Suprapubic skin (tissue), 4 donors: ENCODE results near the gene PLCG2. TPM values are rescaled to one million over a fixed set of nuclear protein-coding genes. Genes with fewer than 3 reads are reported as not detected.

ENCODE experiments used
- DNase-seq, 2 donors: peaks; one replicate each; pipeline ENCODE4 v3.0.0-alpha.2; 2019; ENCODE audit warnings: low spot score in 2 of 2
- H3K27ac ChIP-seq: fragments of 200-600 bp; sonication (generic); one replicate; pipeline ENCODE4 v1.5.1; 2019
- H3K27me3 ChIP-seq: fragments of 200-600 bp; sonication (generic); one replicate; pipeline ENCODE4 v1.5.1; 2019
- H3K36me3 ChIP-seq: fragments of 200-600 bp; sonication (generic); one replicate; pipeline ENCODE4 v1.5.1; 2019
- H3K4me1 ChIP-seq: fragments of 200-600 bp; sonication (generic); one replicate; pipeline ENCODE4 v1.5.1; 2019
- H3K4me3 ChIP-seq: fragments of 200-600 bp; sonication (generic); one replicate; pipeline ENCODE4 v1.5.1; 2019; ENCODE audit warnings: mild to moderate bottlenecking
- H3K9me3 ChIP-seq: fragments of 200-600 bp; sonication (generic); one replicate; pipeline ENCODE4 v1.5.1; 2019
- EP300 ChIP-seq: sonication (generic); formaldehyde crosslinking; IDR thresholded peaks from one replicate; pipeline ENCODE4 v1.6.1; 2017; ENCODE audit warnings: antibody characterized with exemption
- POLR2A ChIP-seq, 2 donors: fragments of 450-650 bp; IDR thresholded peaks; one replicate each; pipeline ENCODE4 v1.6.1; 2017; ENCODE audit warnings: antibody characterized with exemption in 2 of 2, mild to moderate bottlenecking in 2 of 2, moderate library complexity in 2 of 2
- POLR2AphosphoS5 ChIP-seq, 3 donors: sonication (generic); formaldehyde crosslinking; IDR thresholded peaks; one replicate each; pipeline ENCODE4 v1.6.1; 2017; ENCODE audit warnings: antibody characterized with exemption in 3 of 3
- WGBS: methylation state at CpG from one replicate; pipeline ENCODE4 v1.1.5; 2018; 5-methylcytosine and 5-hydroxymethylcytosine counted together
- total RNA-seq, 4 donors: library from RNA; depleted of rRNA; stranded (reverse); fragments of >200 nt; gene quantifications; one replicate each; pipeline ENCODE4 v1.1.0, GENCODE V29; 2016
- TF ChIP-seq, protein P1 (sequence below), 2 donors: fragments of 200-600 bp in 1 of 2; fragments of 450-650 bp in 1 of 2; sonication (generic) in 1 of 2; IDR thresholded peaks; one replicate each; pipeline ENCODE4 v1.5.1; 2016 to 2019; ENCODE audit warnings: antibody characterized with exemption in 2 of 2, mild to moderate bottlenecking in 1 of 2, moderate library complexity in 1 of 2

PLCG2 gene
- total RNA-seq, 4 donors from 2014 or later: 6.5 to 24.1 (median 10.5) TPM

DNA sequence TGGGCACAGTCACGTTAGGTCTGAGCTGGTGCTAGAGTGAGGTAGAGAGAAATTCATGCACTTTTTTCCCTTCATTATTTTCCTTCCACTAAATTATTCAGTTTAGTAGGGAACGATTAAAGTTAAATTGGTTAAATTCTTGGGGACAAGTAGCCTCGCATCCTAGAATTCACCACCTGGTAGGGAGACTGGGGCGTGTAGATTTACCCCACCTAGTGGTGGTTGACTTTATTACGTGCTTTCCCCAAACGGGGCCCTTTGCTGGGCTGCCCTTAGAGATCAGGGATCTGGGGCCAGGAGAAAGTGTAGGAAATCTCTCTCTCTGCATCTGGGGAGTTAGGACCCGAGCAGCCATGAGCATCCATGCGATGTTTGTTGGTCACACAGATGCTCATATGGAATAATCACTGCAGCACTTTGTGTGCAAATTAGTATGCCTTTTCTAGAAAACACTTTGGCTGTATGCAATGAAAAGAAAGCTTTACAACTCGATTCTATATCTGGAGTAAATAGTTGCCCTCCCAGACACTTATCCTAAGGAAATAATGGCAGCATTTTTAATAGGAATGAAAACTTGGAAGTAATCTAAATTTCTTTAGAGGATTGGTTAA, 107.0 kb downstream of the PLCG2 start:
- no peak overlapping the region for H3K27ac ChIP-seq

DNA sequence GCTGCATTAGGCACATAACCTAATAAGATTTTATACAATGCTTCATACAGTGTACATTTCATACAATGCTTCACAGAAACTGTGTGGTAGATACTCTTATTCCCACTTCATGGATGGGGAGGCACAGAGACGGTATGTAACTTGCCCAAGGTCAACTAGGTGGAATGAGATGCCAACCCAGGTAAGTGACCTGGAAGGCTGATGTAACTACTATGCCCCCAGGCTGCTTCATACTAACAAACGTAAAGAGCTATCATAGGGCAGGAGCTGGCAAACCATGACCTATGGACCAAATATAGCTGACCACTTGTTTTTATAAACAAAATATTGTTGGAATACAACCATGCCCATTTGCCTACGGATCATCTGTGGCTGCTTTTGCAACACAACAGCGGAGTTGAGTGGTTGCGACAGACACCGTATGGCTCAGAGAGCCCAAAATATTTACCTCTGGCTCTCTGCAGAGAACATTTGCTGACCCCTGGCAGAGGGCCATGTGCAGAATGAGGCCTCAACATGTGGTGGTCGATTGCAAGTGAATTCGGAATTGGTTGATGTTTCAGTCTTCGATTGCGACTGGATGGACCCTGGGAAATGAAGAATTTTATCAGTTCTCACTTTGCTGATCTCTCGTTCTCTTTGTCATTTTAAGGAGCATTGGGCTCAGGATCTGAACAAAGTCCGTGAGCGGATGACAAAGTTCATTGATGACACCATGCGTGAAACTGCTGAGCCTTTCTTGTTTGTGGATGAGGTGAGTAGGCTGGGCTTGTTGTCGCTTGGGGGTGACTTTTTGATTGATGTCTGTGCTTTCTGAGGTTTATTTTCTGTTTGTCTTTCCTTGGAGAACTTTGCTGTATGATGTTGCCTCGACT, 109.7 kb downstream of the PLCG2 start:
- no peak for DNase-seq
- Histone ChIP-seq H3K4me3 (no peak overlapping the region), H3K9me3 (no peaks in the 10 kb centered on the region), H3K4me1 (no peaks in the 10 kb centered on the region), H3K27me3 (no peaks in the 10 kb centered on the region), H3K36me3 (peaks cover 3% of the 10 kb centered on the region), H3K27ac (no peak overlapping the region)
- 85% methylated on average over 16 of the region's 16 CpGs for WGBS
- TF ChIP-seq, protein P1, sequence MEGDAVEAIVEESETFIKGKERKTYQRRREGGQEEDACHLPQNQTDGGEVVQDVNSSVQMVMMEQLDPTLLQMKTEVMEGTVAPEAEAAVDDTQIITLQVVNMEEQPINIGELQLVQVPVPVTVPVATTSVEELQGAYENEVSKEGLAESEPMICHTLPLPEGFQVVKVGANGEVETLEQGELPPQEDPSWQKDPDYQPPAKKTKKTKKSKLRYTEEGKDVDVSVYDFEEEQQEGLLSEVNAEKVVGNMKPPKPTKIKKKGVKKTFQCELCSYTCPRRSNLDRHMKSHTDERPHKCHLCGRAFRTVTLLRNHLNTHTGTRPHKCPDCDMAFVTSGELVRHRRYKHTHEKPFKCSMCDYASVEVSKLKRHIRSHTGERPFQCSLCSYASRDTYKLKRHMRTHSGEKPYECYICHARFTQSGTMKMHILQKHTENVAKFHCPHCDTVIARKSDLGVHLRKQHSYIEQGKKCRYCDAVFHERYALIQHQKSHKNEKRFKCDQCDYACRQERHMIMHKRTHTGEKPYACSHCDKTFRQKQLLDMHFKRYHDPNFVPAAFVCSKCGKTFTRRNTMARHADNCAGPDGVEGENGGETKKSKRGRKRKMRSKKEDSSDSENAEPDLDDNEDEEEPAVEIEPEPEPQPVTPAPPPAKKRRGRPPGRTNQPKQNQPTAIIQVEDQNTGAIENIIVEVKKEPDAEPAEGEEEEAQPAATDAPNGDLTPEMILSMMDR (IDR thresholded peaks at IDR 0.05): no peak
- TF ChIP-seq EP300: no peak
- TF ChIP-seq POLR2A (IDR thresholded peaks at IDR 0.05): no peak
- TF ChIP-seq POLR2AphosphoS5 (IDR thresholded peaks at IDR 0.05): no peak

More for the DNA sequence above, 107.0 kb downstream of the PLCG2 start:
- TF ChIP-seq, protein P1 (IDR thresholded peaks at IDR 0.05): peak in 1 of 2 donors; percentile 54
- TF ChIP-seq EP300: no peak
- Histone ChIP-seq H3K36me3 (no peaks in the 10 kb centered on the region), H3K27me3 (no peaks in the 10 kb centered on the region), H3K9me3 (no peaks in the 10 kb centered on the region), H3K4me3 (no peak overlapping the region), H3K4me1 (no peaks in the 10 kb centered on the region)
- 54% methylated on average over 9 of the region's 9 CpGs for WGBS
- no peak for DNase-seq

DNA sequence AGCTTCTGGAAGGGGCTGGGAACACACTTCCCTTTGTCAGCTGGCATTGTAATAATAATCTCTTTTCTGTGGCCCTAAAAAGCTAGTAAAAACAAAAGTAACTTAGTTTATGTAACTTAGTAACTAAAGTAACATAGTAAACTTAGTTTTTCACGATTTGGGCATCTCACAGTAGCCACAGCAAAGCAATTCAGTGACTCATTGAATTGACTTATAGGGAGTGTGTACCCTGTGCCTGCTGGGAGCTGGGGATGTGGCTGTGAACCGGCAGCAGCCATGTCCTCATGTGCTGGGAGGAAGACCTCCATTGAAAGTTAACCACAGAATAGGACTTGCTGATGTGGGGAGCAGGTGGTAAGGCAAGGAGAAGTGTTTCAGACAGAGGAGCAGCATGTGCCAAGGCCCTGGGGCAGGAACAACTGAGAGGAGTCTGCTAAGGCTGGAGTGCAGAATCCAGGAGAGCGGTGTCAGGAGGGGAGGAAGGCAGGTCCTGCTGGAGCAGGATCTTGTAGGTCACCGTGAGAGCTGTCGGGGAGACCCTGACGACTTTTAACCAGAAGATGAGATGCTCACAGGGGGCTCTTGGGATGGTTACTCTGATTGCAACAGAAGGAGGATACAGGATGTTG, 112.8 kb downstream of the PLCG2 start:
- no peak for DNase-seq
- WGBS: 86% methylated on average over 6 of the region's 6 CpGs
- Histone ChIP-seq H3K36me3 (peaks cover 10% of the 10 kb centered on the region), H3K4me3 (no peak overlapping the region), H3K27ac (no peak overlapping the region), H3K27me3 (no peaks in the 10 kb centered on the region), H3K4me1 (no peaks in the 10 kb centered on the region), H3K9me3 (no peaks in the 10 kb centered on the region)
- no peak for TF ChIP-seq EP300
- TF ChIP-seq POLR2A (IDR thresholded peaks at IDR 0.05): no peak
- TF ChIP-seq POLR2AphosphoS5 (IDR thresholded peaks at IDR 0.05): no peak
- TF ChIP-seq, protein P1 (IDR thresholded peaks at IDR 0.05): no peak

DNA sequence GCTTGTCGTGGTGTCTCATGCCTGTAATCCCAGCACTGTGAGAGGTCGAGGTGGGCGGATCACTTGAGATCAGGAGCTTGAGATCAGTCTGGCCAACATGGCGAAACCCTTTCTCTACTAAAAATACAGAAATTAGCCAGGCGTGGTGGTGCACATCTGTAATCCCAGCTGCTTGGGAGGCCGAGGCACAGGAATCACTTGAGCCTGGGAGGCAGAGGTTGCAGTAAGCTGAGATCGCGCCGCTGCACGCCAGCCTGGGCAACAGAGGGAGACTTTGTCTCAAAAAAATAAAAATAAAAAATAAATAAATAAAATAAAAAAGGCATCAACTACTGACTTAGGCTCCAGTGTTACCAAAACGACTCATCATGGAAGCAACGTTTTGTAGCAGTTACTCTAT, 115.5 kb downstream of the PLCG2 start:
- H3K27me3 ChIP-seq: no peaks in the 10 kb centered on the region
- H3K4me1 ChIP-seq: no peaks in the 10 kb centered on the region
- 93% methylated on average over 11 of the region's 12 CpGs for WGBS
- no peak overlapping the region for H3K4me3 ChIP-seq
- H3K36me3 ChIP-seq: peaks cover 20% of the 10 kb centered on the region
- DNase-seq: no peak
- no peaks in the 10 kb centered on the region for H3K9me3 ChIP-seq
- TF ChIP-seq, protein P1 (IDR thresholded peaks at IDR 0.05): no peak
- TF ChIP-seq POLR2A (IDR thresholded peaks at IDR 0.05): no peak
- no peak for TF ChIP-seq EP300
- no peak for TF ChIP-seq POLR2AphosphoS5 (IDR thresholded peaks at IDR 0.05)
- no peak overlapping the region for H3K27ac ChIP-seq

DNA sequence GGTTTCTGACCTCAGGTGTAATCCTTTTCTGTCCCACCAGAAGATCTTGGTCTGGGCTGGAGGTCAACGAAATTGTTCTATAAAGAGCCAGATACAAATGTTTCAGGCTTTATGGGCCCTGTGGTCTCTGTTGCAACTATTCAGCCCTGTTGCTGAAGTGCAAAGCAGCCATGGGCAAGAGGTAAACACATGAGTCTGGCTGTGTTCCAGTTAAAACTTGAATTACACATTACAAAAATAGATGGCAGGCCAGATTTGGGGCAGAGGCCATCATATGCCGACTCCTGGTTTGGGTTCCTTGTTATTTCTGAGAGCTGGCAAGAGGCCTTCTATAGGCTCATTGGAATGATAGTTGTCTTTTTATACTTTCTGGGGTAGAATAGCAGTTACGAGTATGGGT, 117.8 kb downstream of the PLCG2 start:
- H3K36me3 ChIP-seq: peaks cover 18% of the 10 kb centered on the region
- no peaks in the 10 kb centered on the region for H3K9me3 ChIP-seq
- 71% methylated on average over 3 of the region's 3 CpGs for WGBS
- H3K27me3 ChIP-seq: no peaks in the 10 kb centered on the region
- no peaks in the 10 kb centered on the region for H3K4me1 ChIP-seq
- no peak for DNase-seq
- TF ChIP-seq, protein P1 (IDR thresholded peaks at IDR 0.05): no peak
- no peak for TF ChIP-seq POLR2AphosphoS5 (IDR thresholded peaks at IDR 0.05)
- no peak for TF ChIP-seq EP300
- no peak for TF ChIP-seq POLR2A (IDR thresholded peaks at IDR 0.05)
- no peak overlapping the region for H3K4me3 ChIP-seq
- no peak overlapping the region for H3K27ac ChIP-seq
